ENCODE data around the gene TMC3.

The TMC3 gene

GRCh38 chr15:81400640-81401236 lies 26.7 kb upstream of the TMC3 start:
- Mint-ChIP-seq H3K27me3 (ENCODE audit: low read depth) (no peaks in the 10 kb centered on the region), H3K36me3 (ENCODE audit: low read depth) (no peaks in the 10 kb centered on the region), H3K27ac (no peak overlapping the region), H3K4me3 (no peak overlapping the region), H3K9me3 (peaks cover 3% of the 10 kb centered on the region), H3K4me1 (no peaks in the 10 kb centered on the region)
- peak; percentile 68 to 78 (median 69) for TF ChIP-seq CTCF (IDR thresholded peaks at IDR 0.05; ENCODE audit: unreplicated experiment in 3 of 3)

- Mint-ChIP-seq H3K4me3 (no peak overlapping the region), H3K27me3 (ENCODE audit: low read depth) (no peaks in the 10 kb centered on the region), H3K4me1 (no peaks in the 10 kb centered on the region), H3K9me3 (peaks cover 3% of the 10 kb centered on the region), H3K27ac (no peak overlapping the region), H3K36me3 (ENCODE audit: low read depth) (no peaks in the 10 kb centered on the region)
- no peak for TF ChIP-seq CTCF (IDR thresholded peaks at IDR 0.05; ENCODE audit: unreplicated experiment in 3 of 3)
Observed at GRCh38 chr15:81398910-81399551, 25.0 kb upstream of the TMC3 start.

GRCh38 chr15:81398456-81398855 lies 24.4 kb upstream of the TMC3 start:
- Mint-ChIP-seq H3K4me3 (no peak overlapping the region), H3K36me3 (ENCODE audit: low read depth) (no peaks in the 10 kb centered on the region), H3K4me1 (no peaks in the 10 kb centered on the region), H3K27ac (no peak overlapping the region), H3K9me3 (peaks cover 3% of the 10 kb centered on the region), H3K27me3 (ENCODE audit: low read depth) (no peaks in the 10 kb centered on the region)
- no peak for TF ChIP-seq CTCF (IDR thresholded peaks at IDR 0.05; ENCODE audit: unreplicated experiment in 3 of 3)

GRCh38 chr15:81394603-81395002 lies 20.6 kb upstream of the TMC3 start:
- no peak for TF ChIP-seq CTCF (IDR thresholded peaks at IDR 0.05; ENCODE audit: unreplicated experiment in 3 of 3)
- H3K9me3 Mint-ChIP-seq: no peaks in the 10 kb centered on the region
- no peaks in the 10 kb centered on the region for H3K36me3 Mint-ChIP-seq (ENCODE audit: low read depth)
- no peaks in the 10 kb centered on the region for H3K27me3 Mint-ChIP-seq (ENCODE audit: low read depth)
- no peak overlapping the region for H3K4me3 Mint-ChIP-seq
- H3K4me1 Mint-ChIP-seq: no peaks in the 10 kb centered on the region
- no peak overlapping the region for H3K27ac Mint-ChIP-seq

- Mint-ChIP-seq H3K27me3 (ENCODE audit: low read depth) (no peaks in the 10 kb centered on the region), H3K4me1 (no peaks in the 10 kb centered on the region), H3K4me3 (no peak overlapping the region), H3K9me3 (no peaks in the 10 kb centered on the region), H3K27ac (no peak overlapping the region), H3K36me3 (ENCODE audit: low read depth) (no peaks in the 10 kb centered on the region)
- no peak for TF ChIP-seq CTCF (IDR thresholded peaks at IDR 0.05; ENCODE audit: unreplicated experiment in 3 of 3)
Observed at GRCh38 chr15:81391657-81392056, 17.6 kb upstream of the TMC3 start.

GRCh38 chr15:81388436-81388770 lies 14.4 kb upstream of the TMC3 start:
- Mint-ChIP-seq H3K4me3 (no peak overlapping the region), H3K27me3 (ENCODE audit: low read depth) (no peaks in the 10 kb centered on the region), H3K27ac (no peak overlapping the region), H3K4me1 (no peaks in the 10 kb centered on the region), H3K9me3 (peaks cover 3% of the 10 kb centered on the region), H3K36me3 (ENCODE audit: low read depth) (no peaks in the 10 kb centered on the region)
- TF ChIP-seq CTCF (IDR thresholded peaks at IDR 0.05; ENCODE audit: unreplicated experiment in 3 of 3): no peak

Measured in nephron (organoid).